ENCODE measurements around the gene USH2A.

USH2A gene

DNA sequence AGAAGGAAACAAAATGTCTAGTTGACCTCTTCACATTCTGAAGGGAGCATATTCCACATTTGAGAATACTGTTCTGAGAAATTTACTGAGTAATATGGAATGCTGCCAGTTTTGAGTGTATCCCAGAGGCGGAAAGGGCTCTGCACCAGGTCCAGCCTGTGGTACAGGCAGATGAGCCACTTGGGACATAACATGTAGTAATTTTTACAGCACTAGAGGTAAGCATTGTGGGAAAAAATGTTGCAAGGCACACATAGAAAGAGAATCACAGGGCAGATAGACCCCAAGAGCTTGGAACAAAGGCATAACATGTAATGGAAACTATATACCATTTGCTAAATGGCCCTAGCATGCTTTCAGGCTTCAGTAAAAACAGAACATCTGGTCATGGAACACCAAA is 228.5 kb downstream of the USH2A start:
- TF ChIP-seq, protein P1, sequence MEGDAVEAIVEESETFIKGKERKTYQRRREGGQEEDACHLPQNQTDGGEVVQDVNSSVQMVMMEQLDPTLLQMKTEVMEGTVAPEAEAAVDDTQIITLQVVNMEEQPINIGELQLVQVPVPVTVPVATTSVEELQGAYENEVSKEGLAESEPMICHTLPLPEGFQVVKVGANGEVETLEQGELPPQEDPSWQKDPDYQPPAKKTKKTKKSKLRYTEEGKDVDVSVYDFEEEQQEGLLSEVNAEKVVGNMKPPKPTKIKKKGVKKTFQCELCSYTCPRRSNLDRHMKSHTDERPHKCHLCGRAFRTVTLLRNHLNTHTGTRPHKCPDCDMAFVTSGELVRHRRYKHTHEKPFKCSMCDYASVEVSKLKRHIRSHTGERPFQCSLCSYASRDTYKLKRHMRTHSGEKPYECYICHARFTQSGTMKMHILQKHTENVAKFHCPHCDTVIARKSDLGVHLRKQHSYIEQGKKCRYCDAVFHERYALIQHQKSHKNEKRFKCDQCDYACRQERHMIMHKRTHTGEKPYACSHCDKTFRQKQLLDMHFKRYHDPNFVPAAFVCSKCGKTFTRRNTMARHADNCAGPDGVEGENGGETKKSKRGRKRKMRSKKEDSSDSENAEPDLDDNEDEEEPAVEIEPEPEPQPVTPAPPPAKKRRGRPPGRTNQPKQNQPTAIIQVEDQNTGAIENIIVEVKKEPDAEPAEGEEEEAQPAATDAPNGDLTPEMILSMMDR (conservative IDR thresholded peaks at IDR 0.05; ENCODE audit: low read length), result no peak
- H3K4me3 ChIP-seq (ENCODE audit: low read length), result no peak overlapping the region
- no peak for DNase-seq (ENCODE audit: low read depth)

DNA sequence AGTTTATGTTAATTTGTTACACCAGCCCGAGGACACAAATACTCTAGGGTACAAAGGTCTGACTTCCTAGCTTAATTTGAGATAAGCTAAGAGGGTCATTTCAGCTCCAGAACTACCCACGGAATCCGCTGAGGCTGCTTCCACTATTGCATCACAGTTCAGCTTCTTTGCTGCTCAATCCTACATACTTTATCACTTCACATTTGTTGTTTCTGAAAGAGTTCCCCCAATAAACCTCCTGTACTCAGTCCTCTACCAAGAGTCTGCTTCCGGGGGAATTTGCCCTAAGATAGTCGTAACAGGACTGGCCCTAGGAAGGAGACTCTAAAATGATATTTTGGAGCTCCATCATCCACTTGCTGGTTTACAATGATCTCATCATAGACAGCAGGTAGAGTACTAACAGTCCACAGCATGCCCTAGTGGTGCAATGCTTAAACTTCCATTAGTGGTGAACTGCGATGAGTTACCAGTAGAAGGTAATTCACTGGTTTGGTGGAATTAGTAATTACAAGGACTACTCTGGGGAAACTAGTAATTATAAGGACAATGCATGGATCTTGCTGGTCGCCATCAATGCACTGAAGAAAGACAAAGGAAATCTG is 229.3 kb downstream of the USH2A start:
- no peak for DNase-seq (ENCODE audit: low read depth)
- TF ChIP-seq, protein P1 (conservative IDR thresholded peaks at IDR 0.05; ENCODE audit: low read length), result no peak
- no peak overlapping the region for H3K4me3 ChIP-seq (ENCODE audit: low read length)

DNA sequence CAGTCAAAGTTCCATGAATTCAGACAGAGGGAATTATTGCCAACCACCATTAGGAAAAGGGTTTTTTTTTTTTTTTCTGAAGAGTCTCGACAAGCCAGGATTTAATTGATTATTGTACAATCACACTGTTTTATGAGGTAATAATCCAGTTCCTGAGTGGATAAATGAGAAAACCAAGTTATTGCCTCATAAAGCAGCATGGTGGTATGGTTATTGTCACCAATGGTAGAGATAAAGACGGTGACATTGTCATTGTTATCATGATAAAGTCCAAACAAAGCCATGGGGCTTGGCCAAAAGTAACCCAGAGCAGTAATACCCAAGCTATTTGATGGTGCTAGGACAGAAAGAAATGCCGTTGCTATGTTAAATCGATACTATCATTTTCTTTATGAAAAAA is 232.8 kb downstream of the USH2A start:
- no peak overlapping the region for H3K4me3 ChIP-seq (ENCODE audit: low read length)
- TF ChIP-seq, protein P1 (conservative IDR thresholded peaks at IDR 0.05; ENCODE audit: low read length), result no peak
- no peak for DNase-seq (ENCODE audit: low read depth)

DNA sequence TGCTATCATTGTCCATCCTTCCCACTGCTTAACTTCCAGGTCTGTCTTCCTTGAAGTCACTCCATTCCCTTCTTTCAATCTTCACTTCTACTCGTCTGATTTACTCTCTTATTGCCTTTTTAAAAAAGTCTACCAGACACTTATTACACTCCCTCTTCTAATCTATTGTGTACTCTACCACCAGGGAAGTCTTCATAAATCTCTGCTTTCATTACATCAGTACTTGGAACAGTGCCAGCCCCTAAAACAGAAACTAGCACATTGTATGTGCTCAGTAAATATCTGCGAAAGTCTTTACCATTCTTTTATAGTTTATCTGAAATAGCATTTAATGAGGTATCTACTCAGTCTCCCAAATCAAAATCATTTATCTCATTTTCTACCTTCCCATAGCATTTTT is 236.4 kb downstream of the USH2A start:
- no peak for DNase-seq (ENCODE audit: low read depth)
- no peak overlapping the region for H3K4me3 ChIP-seq (ENCODE audit: low read length)
- TF ChIP-seq, protein P1 (conservative IDR thresholded peaks at IDR 0.05; ENCODE audit: low read length), result no peak

DNA sequence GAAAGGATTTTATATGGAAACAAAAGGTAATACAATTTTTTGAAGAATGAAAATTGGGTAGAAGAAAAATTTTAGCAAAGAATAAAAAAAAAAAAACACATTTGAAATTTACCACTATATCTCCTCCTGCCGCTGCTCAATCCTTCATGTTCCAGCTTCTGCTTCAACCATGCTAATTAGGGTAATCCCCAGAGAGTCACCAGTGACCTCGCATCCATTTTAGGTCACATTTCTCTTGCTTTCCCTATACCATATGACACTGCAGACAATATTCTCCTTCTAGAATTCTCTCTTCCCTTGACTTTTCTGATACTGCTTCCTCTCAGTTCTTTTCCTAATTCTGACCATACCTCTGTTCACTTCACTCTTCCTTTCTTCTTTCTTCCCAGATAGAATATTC is 237.1 kb downstream of the USH2A start:
- TF ChIP-seq, protein P1 (conservative IDR thresholded peaks at IDR 0.05; ENCODE audit: low read length), result no peak
- no peak overlapping the region for H3K4me3 ChIP-seq (ENCODE audit: low read length)
- DNase-seq (ENCODE audit: low read depth), result no peak

DNA sequence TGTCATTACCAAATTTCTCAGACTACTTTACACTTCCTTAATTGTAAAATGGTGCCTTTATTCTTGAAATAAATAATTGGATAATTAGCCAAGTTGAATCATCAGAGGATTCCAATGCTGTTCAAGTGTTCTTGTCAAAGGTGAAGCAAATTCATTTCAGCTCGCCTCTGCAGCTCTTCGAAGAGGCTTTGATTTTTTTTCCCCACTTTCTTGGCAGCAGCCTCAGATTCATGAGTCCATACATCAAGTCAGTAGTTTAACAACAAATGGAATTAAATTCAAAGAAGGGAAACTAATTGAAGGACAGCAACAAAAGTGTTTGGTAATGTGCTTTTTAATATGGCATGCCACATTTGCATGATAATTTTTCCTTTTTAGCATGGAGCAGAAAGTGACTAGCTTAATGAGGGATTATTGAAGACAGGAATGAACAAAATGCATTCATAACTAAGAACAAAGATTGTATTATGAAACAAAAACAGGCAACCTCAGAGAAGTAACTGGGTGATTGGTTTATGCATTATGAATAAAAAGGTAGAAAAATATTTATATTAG is 239.0 kb downstream of the USH2A start:
- TF ChIP-seq, protein P1 (conservative IDR thresholded peaks at IDR 0.05; ENCODE audit: low read length), result no peak
- DNase-seq (ENCODE audit: low read depth), result no peak
- H3K4me3 ChIP-seq (ENCODE audit: low read length), result no peak overlapping the region

DNA sequence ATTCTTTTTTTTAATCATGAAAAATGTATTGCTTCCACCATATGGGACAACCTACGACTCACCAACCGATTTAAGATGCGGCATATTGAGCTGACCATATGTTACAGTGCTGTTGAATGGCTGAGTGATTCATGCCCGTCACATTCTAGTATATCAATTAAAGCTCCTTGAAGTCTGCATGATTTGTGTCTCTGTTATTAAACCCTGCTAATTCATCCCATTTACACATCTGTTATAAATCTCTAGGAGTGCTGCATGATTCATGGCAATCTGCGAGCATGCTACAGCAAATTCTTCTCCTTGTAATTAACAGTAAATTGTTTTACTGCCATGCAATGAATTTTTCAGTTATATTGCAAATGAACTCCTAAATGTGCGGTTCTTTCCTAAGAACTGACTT is 239.8 kb downstream of the USH2A start:
- peak; percentile 17 for DNase-seq (ENCODE audit: low read depth)
- no peak overlapping the region for H3K4me3 ChIP-seq (ENCODE audit: low read length)
- TF ChIP-seq, protein P1 (conservative IDR thresholded peaks at IDR 0.05; ENCODE audit: low read length), result no peak
